Activated CD8-positive, alpha-beta T cell treated with anti-CD3 and anti-CD28 coated beads, Interleukin-2, amount 10 ng/mL, durations not matched to agents 7 days and 5 days (primary cell): ENCODE measurements around the gene IQCF6. TPM values are rescaled to one million over a fixed set of nuclear protein-coding genes. Genes with fewer than 3 reads are reported as not detected.
"Not testable (repeated sequence)": the region's sequence is repeated elsewhere in the genome, so short reads cannot be mapped to it uniquely, and the experiment has no call there.

Source experiments
- ATAC-seq: fragments of 150-1000 bp; cut with Tn5 transposase; one replicate; pipeline ENCODE4 v1.10.0; 2021; ENCODE audit warnings: moderate library complexity
- CTCF ChIA-PET: fragments of 350-600 bp; sonication (Branson Sonifier 250); formaldehyde crosslinking; loops from one replicate; lab custom pipeline; 2021; ENCODE audit warnings: antibody characterized with exemption; lab: Charles Lee
- POLR2A ChIA-PET: fragments of 350-600 bp; sonication (Branson Sonifier 250); formaldehyde crosslinking; loops from one replicate; lab custom pipeline; 2021; ENCODE audit warnings: antibody characterized with exemption; lab: Charles Lee
- DNase-seq: peaks from one replicate; pipeline ENCODE4 v3.0.0-alpha.2; 2020
- H3K27ac Mint-ChIP-seq: one replicate; pipeline ENCODE4 v1.8.0; 2021; ENCODE audit warnings: mild to moderate bottlenecking, mixed read lengths
- H3K27me3 Mint-ChIP-seq: one replicate; pipeline ENCODE4 v1.8.0; 2021; ENCODE audit warnings: low read depth, mixed read lengths
- H3K36me3 Mint-ChIP-seq: one replicate; pipeline ENCODE4 v1.8.0; 2021; ENCODE audit warnings: low read depth, mixed read lengths
- H3K4me1 Mint-ChIP-seq: one replicate; pipeline ENCODE4 v1.8.0; 2021; ENCODE audit warnings: low read depth, mixed read lengths
- H3K4me3 Mint-ChIP-seq: one replicate; pipeline ENCODE4 v1.8.0; 2021; ENCODE audit warnings: mild to moderate bottlenecking, mixed read lengths
- H3K9me3 Mint-ChIP-seq: one replicate; pipeline ENCODE4 v1.8.0; 2022; ENCODE audit warnings: mixed read lengths; ENCODE audit not compliant: insufficient read depth
- total RNA-seq, 2 experiments: library from RNA; stranded (reverse); gene quantifications; one replicate each; pipeline ENCODE4 v1.2.3, GENCODE V29; 2021

IQCF6 gene
- total RNA-seq, 2 experiments from 2014 or later = not detected

- Mint-ChIP-seq H3K27ac (no peak overlapping the region), H3K36me3 (peaks cover 2% of the 10 kb centered on the region), H3K4me1 (peaks cover 48% of the 10 kb centered on the region), H3K27me3 (peaks cover 10% of the 10 kb centered on the region), H3K4me3 (no peak overlapping the region), H3K9me3 (no peaks in the 10 kb centered on the region)
- DNase-seq (peak; percentile 63), ATAC-seq (peak; percentile 52)
- ChIA-PET CTCF (interaction anchor here (0.6 to 12.5 kb wide), 19 partner anchors 10 to 298 kb away, joined by 3 to 146 read pairs (median 6); partner anchors contain the start of gene DCAF1), POLR2A (no interaction called here)
Measured at GRCh38 chr3:51799879-51800749, 21.1 kb upstream of the IQCF6 start.

GRCh38 chr3:51798411-51798963 lies 19.4 kb upstream of the IQCF6 start:
- H3K27ac Mint-ChIP-seq = no peak overlapping the region
- POLR2A ChIA-PET = interaction anchor here (0.6 to 0.8 kb wide), 2 partner anchors 22 to 298 kb away, joined by 3 read pairs; partner anchors contain the start of gene DCAF1
- ATAC-seq = no peak
- no peak overlapping the region for H3K4me3 Mint-ChIP-seq
- peaks cover 40% of the 10 kb centered on the region for H3K4me1 Mint-ChIP-seq
- CTCF ChIA-PET = interaction anchor here (0.7 to 12.5 kb wide), 23 partner anchors 10 to 409 kb away, joined by 3 to 146 read pairs (median 6); partner anchors contain the start of gene DCAF1
- no peak for DNase-seq
- peaks cover 8% of the 10 kb centered on the region for H3K27me3 Mint-ChIP-seq
- H3K36me3 Mint-ChIP-seq = peaks cover 2% of the 10 kb centered on the region
- no peaks in the 10 kb centered on the region for H3K9me3 Mint-ChIP-seq

- ChIA-PET POLR2A (interaction anchor here (0.6 kb wide), 1 partner anchor 297 kb away, joined by 3 read pairs; the partner anchor contains the start of gene DCAF1), CTCF (interaction anchor here (1.2 to 12.5 kb wide), 6 partner anchors 62 to 295 kb away, joined by 5 to 146 read pairs (median 8); no protein-coding TSS in a partner anchor)
- Mint-ChIP-seq H3K4me1 (peaks cover 40% of the 10 kb centered on the region), H3K27ac (peak overlapping the region; percentile 27), H3K27me3 (peaks cover 8% of the 10 kb centered on the region), H3K4me3 (no peak overlapping the region), H3K9me3 (no peaks in the 10 kb centered on the region), H3K36me3 (peaks cover 2% of the 10 kb centered on the region)
- ATAC-seq (peak; percentile 59), DNase-seq (peak; percentile 38)
Measured at GRCh38 chr3:51796854-51797253, 17.8 kb upstream of the IQCF6 start.

- H3K36me3 Mint-ChIP-seq = peaks cover 2% of the 10 kb centered on the region
- no peak overlapping the region for H3K4me3 Mint-ChIP-seq
- peaks cover 45% of the 10 kb centered on the region for H3K4me1 Mint-ChIP-seq
- ATAC-seq (no peak), DNase-seq (no peak)
- CTCF ChIA-PET = interaction anchor here (12.5 kb wide), 1 partner anchor 76 kb away, joined by 146 read pairs; no protein-coding TSS in a partner anchor
- POLR2A ChIA-PET = no interaction called here
- H3K27ac Mint-ChIP-seq = no peak overlapping the region
- H3K27me3 Mint-ChIP-seq = peaks cover 8% of the 10 kb centered on the region
- H3K9me3 Mint-ChIP-seq = no peaks in the 10 kb centered on the region
Measured at GRCh38 chr3:51794206-51794605, 15.2 kb upstream of the IQCF6 start.

GRCh38 chr3:51792206-51792605 lies 13.2 kb upstream of the IQCF6 start:
- Mint-ChIP-seq H3K27ac (no peak overlapping the region), H3K4me3 (no peak overlapping the region), H3K4me1 (peaks cover 38% of the 10 kb centered on the region), H3K36me3 (peaks cover 3% of the 10 kb centered on the region), H3K9me3 (no peaks in the 10 kb centered on the region), H3K27me3 (peaks cover 10% of the 10 kb centered on the region)
- DNase-seq (no peak), ATAC-seq (no peak)
- POLR2A ChIA-PET = no interaction called here
- CTCF ChIA-PET = interaction anchor here (1.2 to 1.3 kb wide), 2 partner anchors 56 to 62 kb away, joined by 3 read pairs; no protein-coding TSS in a partner anchor

- peaks cover 19% of the 10 kb centered on the region for H3K27me3 Mint-ChIP-seq
- DNase-seq (peak; percentile 37), ATAC-seq (peak; percentile 60)
- H3K9me3 Mint-ChIP-seq = no peaks in the 10 kb centered on the region
- H3K36me3 Mint-ChIP-seq = peaks cover 3% of the 10 kb centered on the region
- POLR2A ChIA-PET = no interaction called here
- peak overlapping the region; percentile 33 for H3K27ac Mint-ChIP-seq
- peaks cover 28% of the 10 kb centered on the region for H3K4me1 Mint-ChIP-seq
- CTCF ChIA-PET = interaction anchor here (1.0 to 1.8 kb wide), 2 partner anchors 10 to 70 kb away, joined by 5 to 13 read pairs; no protein-coding TSS in a partner anchor
- H3K4me3 Mint-ChIP-seq = no peak overlapping the region
Measured at GRCh38 chr3:51789437-51789836, 10.4 kb upstream of the IQCF6 start.

- DNase-seq, H3K36me3 Mint-ChIP-seq, H3K4me3 Mint-ChIP-seq, H3K9me3 Mint-ChIP-seq, CTCF ChIA-PET, H3K27ac Mint-ChIP-seq, POLR2A ChIA-PET, ATAC-seq: not testable (repeated sequence)
- peaks cover 29% of the 10 kb centered on the region for H3K27me3 Mint-ChIP-seq
- peaks cover 28% of the 10 kb centered on the region for H3K4me1 Mint-ChIP-seq
Measured at GRCh38 chr3:51787576-51787975, 8.5 kb upstream of the IQCF6 start.

GRCh38 chr3:51786267-51786666 lies 7.2 kb upstream of the IQCF6 start:
- Mint-ChIP-seq H3K9me3 (no peaks in the 10 kb centered on the region), H3K4me1 (peaks cover 28% of the 10 kb centered on the region), H3K4me3 (no peak overlapping the region), H3K36me3 (peaks cover 3% of the 10 kb centered on the region), H3K27me3 (peaks cover 29% of the 10 kb centered on the region), H3K27ac (no peak overlapping the region)
- CTCF ChIA-PET = interaction anchor here (1.4 to 1.7 kb wide), 2 partner anchors 13 to 46 kb away, joined by 3 to 6 read pairs; no protein-coding TSS in a partner anchor
- DNase-seq = no peak
- POLR2A ChIA-PET = no interaction called here
- ATAC-seq = no peak

GRCh38 chr3:51778554-51778953 lies 483 bp downstream of the IQCF6 start:
- no peak overlapping the region for H3K27ac Mint-ChIP-seq
- CTCF ChIA-PET = no interaction called here
- H3K4me3 Mint-ChIP-seq = no peak overlapping the region
- H3K27me3 Mint-ChIP-seq = peaks cover 10% of the 10 kb centered on the region
- DNase-seq = no peak
- no peaks in the 10 kb centered on the region for H3K36me3 Mint-ChIP-seq
- no peak for ATAC-seq
- H3K9me3 Mint-ChIP-seq = no peaks in the 10 kb centered on the region
- POLR2A ChIA-PET = no interaction called here
- no peaks in the 10 kb centered on the region for H3K4me1 Mint-ChIP-seq

GRCh38 chr3:51777985-51778384 lies 1.1 kb downstream of the IQCF6 start:
- CTCF ChIA-PET = no interaction called here
- H3K9me3 Mint-ChIP-seq = no peaks in the 10 kb centered on the region
- peaks cover 11% of the 10 kb centered on the region for H3K27me3 Mint-ChIP-seq
- ATAC-seq (no peak), DNase-seq (no peak)
- no peak overlapping the region for H3K4me3 Mint-ChIP-seq
- POLR2A ChIA-PET = no interaction called here
- no peaks in the 10 kb centered on the region for H3K36me3 Mint-ChIP-seq
- H3K27ac Mint-ChIP-seq = no peak overlapping the region
- no peaks in the 10 kb centered on the region for H3K4me1 Mint-ChIP-seq

- Mint-ChIP-seq H3K4me3 (no peak overlapping the region), H3K4me1 (no peaks in the 10 kb centered on the region), H3K9me3 (no peaks in the 10 kb centered on the region), H3K36me3 (no peaks in the 10 kb centered on the region), H3K27ac (no peak overlapping the region), H3K27me3 (peaks cover 21% of the 10 kb centered on the region)
- ChIA-PET POLR2A (no interaction called here), CTCF (interaction anchor here (1.0 kb wide), 1 partner anchor 25 kb away, joined by 3 read pairs; no protein-coding TSS in a partner anchor)
- DNase-seq (no peak), ATAC-seq (no peak)
Measured at GRCh38 chr3:51773529-51774056, 5.4 kb downstream of the IQCF6 start.
